ENCODE results near the gene C19orf85. TPM values are rescaled to one million over a fixed set of nuclear protein-coding genes. Genes with fewer than 3 reads are reported as not detected.
A peak's percentile ranks its signal among the peaks of the same experiment; 100 is the strongest.

C19orf85 gene
- total RNA-seq, 1 experiment from 2014 or later: 0.74 TPM

- Histone ChIP-seq H3F3A (ENCODE audit: insufficient read depth, low read depth) (peaks cover 57% of the 10 kb centered on the region), H3K27ac (peak within 1 kb of the TSS; percentile 72), H3K36me3 (ENCODE audit: low read depth) (no peaks in the 10 kb centered on the region), H2AFZ (peak within 1 kb of the TSS; percentile 85), H3K4me3 (peak within 1 kb of the TSS; percentile 68), H3K4me2 (peak within 1 kb of the TSS; percentile 80), H3K9me2 (ENCODE audit: insufficient read depth) (no peaks in the 10 kb centered on the region), H3K4me1 (replicated peaks; ENCODE audit: insufficient read depth) (peaks cover 38% of the 10 kb centered on the region), H3K27me3 (ENCODE audit: insufficient read depth, low read depth) (no peaks in the 10 kb centered on the region), H4K20me1 (ENCODE audit: insufficient read depth) (peaks cover 27% of the 10 kb centered on the region), H3K79me2 (ENCODE audit: low read depth) (peaks cover 36% of the 10 kb centered on the region), H3K9me3 (ENCODE audit: insufficient read depth, low read depth) (no peaks in the 10 kb centered on the region)
- ChIA-PET POLR2A (ENCODE audit: unreplicated experiment) (interaction anchor here (0.6 to 1.5 kb wide), 16 partner anchors 9 to 309 kb away, joined by 3 to 15 read pairs (median 5); partner anchors contain the start of genes FIZ1, ISOC2, NAT14 and ZNF784), CTCF (interaction anchor here (0.6 to 1.0 kb wide), 5 partner anchors 9 to 148 kb away, joined by 3 to 8 read pairs (median 4); partner anchors contain the start of gene ZNF784)
- TF ChIP-seq EZH2 (IDR thresholded peaks at IDR 0.05; ENCODE audit: low read depth) (no peak), CTCF (conservative IDR thresholded peaks at IDR 0.05) (no peak)
- intact Hi-C loops (cut with micrococcal nuclease; ENCODE audit: unreplicated experiment): loop anchor here (2.0 to 10.0 kb wide), 6 partner anchors 71 to 1289 kb away; partner anchors contain the start of genes LENG9, MBOAT7, RDH13 and SBK3
- BruUV-seq (replicated peaks): no TSS peak
- peak; percentile 95 to 99 for DNase-seq
Measured at GRCh38 chr19:55476100-55476775, 11.7 kb upstream of the C19orf85 start, which contains the start of gene ZNF628. Gene ZNF628 (plus strand): TSS chr19:55476617. CDS start chr19:55479911, 3,294 bp downstream.

DNA sequence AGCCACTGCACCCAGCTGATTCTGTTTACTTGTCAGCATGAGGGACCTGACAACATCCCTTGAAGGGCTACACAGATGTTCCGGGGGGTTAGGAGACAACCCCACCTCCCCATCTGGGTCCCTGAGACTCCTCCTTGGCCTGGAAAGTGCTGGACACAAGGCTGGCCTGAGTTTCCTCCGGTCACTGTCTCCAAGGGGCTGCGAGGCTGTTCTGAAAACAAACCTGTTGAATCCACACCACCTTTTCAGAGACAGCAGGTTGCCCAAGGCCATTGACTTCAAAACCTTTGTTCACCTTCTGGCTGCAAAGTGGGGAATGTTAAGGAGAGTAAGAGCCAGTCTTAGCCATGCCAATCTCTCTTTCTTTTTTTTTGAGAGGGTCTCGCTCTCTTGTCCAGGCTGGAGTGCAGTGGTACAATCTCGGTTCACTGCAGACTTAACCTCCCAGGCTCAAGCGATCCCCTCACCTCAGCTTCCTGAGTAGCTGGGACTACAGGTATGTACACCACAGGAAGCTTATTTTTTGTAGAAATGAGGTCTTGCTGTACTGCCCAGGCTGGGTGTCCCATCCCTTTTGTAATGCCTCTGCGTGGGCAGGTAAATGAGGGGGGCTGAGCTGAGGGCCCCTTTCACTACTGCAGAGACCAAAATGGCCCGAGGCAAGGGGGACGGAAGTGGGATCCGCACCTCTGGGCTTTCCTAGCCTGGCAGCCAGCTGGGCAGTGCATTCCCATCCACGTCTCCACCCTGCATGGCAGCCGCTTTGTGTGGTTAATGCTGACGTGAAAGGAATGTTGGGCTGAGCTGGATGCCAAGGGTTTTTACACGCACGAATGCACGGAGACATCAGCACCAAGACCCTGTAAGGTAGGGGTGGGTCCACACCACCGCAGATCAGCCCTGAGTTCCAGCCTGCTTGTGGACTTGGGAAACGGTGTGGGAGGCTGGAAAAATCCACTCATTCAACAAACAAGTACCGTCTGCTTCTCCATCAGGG is 10.0 kb upstream of the C19orf85 start:
- H3K4me3 ChIP-seq: no peak overlapping the region
- intact Hi-C loops (cut with micrococcal nuclease; ENCODE audit: unreplicated experiment): loop anchor here (5.0 to 10.0 kb wide), 5 partner anchors 73 to 1287 kb away; partner anchors contain the start of genes LENG9, MBOAT7, RDH13 and SBK3
- H3K9me3 ChIP-seq (ENCODE audit: insufficient read depth, low read depth): no peaks in the 10 kb centered on the region
- H4K20me1 ChIP-seq (ENCODE audit: insufficient read depth): peaks cover 23% of the 10 kb centered on the region
- BruUV-seq (replicated peaks): no TSS peak
- H3K79me2 ChIP-seq (ENCODE audit: low read depth): peaks cover 38% of the 10 kb centered on the region
- H3K9me2 ChIP-seq (ENCODE audit: insufficient read depth): no peaks in the 10 kb centered on the region
- no peak overlapping the region for H2AFZ ChIP-seq
- no peaks in the 10 kb centered on the region for H3K27me3 ChIP-seq (ENCODE audit: insufficient read depth, low read depth)
- peak in 1 of 2 experiments; percentile 94 for DNase-seq
- H3K4me2 ChIP-seq: peak overlapping the region; percentile 80; the same call in 1 of the 2 replicates
- peaks cover 53% of the 10 kb centered on the region for H3F3A ChIP-seq (ENCODE audit: insufficient read depth, low read depth)
- H3K27ac ChIP-seq: no peak overlapping the region
- TF ChIP-seq EZH2 (IDR thresholded peaks at IDR 0.05; ENCODE audit: low read depth) (no peak), CTCF (conservative IDR thresholded peaks at IDR 0.05) (no peak)
- no peaks in the 10 kb centered on the region for H3K36me3 ChIP-seq (ENCODE audit: low read depth)
- H3K4me1 ChIP-seq (replicated peaks; ENCODE audit: insufficient read depth): peaks cover 43% of the 10 kb centered on the region
- ChIA-PET POLR2A (ENCODE audit: unreplicated experiment) (interaction anchor here (0.6 to 1.2 kb wide), 9 partner anchors 13 to 328 kb away, joined by 3 to 11 read pairs (median 6); partner anchors contain the start of genes ISOC2 and UBE2S), CTCF (interaction anchor here (0.6 to 0.8 kb wide), 2 partner anchors 16 to 301 kb away, joined by 4 to 6 read pairs; no protein-coding TSS in a partner anchor)

Measured in PC-9 (cell line).